GM23248 (cell line): ENCODE results near the gene SKAP1.

ENCODE experiments used
- EZH2 ChIP-seq: fragments of 200-600 bp; sonication (generic); IDR thresholded peaks from 2 replicates; pipeline ENCODE4 v1.6.1; 2018; ENCODE audit warnings: antibody characterized with exemption, mild to moderate bottlenecking; ENCODE audit not compliant: insufficient read depth, poor library complexity, severe bottlenecking
- EZH2phosphoT487 ChIP-seq: fragments of 200-600 bp; sonication (generic); IDR thresholded peaks from 2 replicates; pipeline ENCODE4 v1.6.1; 2018; ENCODE audit warnings: antibody characterized with exemption, moderate library complexity, mild to moderate bottlenecking, low read depth; ENCODE audit not compliant: insufficient read depth

- TF ChIP-seq EZH2, result no peak
- TF ChIP-seq EZH2phosphoT487, result no peak
These were observed 51.2 kb downstream of the SKAP1 start for GRCh38 chr17:48378708-48379392.
